Activated naive CD8-positive, alpha-beta T cell treated with anti-CD3 and anti-CD28 coated beads for 36 hours (primary cell): ENCODE results near the gene SPG11. TPM values are rescaled to one million over a fixed set of nuclear protein-coding genes. Genes with fewer than 3 reads are reported as not detected.
"Not testable (repeated sequence)": the region's sequence is repeated elsewhere in the genome, so short reads cannot be mapped to it uniquely, and the experiment has no call there.

Experiments used
- DNase-seq: peaks from one replicate; pipeline ENCODE4 v3.0.0; 2021
- H3K27ac Mint-ChIP-seq: one replicate; pipeline ENCODE4 v1.8.0; 2022; ENCODE audit warnings: mild to moderate bottlenecking, moderate library complexity, mixed read lengths
- H3K27me3 Mint-ChIP-seq: one replicate; pipeline ENCODE4 v1.8.0; 2022; ENCODE audit warnings: mild to moderate bottlenecking, mixed read lengths
- H3K36me3 Mint-ChIP-seq: one replicate; pipeline ENCODE4 v1.8.0; 2021; ENCODE audit warnings: mild to moderate bottlenecking, mixed read lengths
- H3K4me1 Mint-ChIP-seq: one replicate; pipeline ENCODE4 v1.8.0; 2021; ENCODE audit warnings: mixed read lengths
- H3K4me3 Mint-ChIP-seq: one replicate; pipeline ENCODE4 v1.8.0; 2022; ENCODE audit warnings: mild to moderate bottlenecking, moderate library complexity, mixed read lengths
- H3K9me3 Mint-ChIP-seq: one replicate; pipeline ENCODE4 v1.8.0; 2022; ENCODE audit warnings: mixed read lengths
- total RNA-seq, 2 experiments: library from RNA; stranded (reverse); gene quantifications; one replicate each; pipeline ENCODE4 v1.2.3, GENCODE V29; 2021

SPG11 gene
- total RNA-seq, 2 experiments from 2014 or later, result 47.6 to 51.5 TPM

- DNase-seq, result peak; percentile 90
- H3K27ac Mint-ChIP-seq, result peak overlapping the region; percentile 91
- no peaks in the 10 kb centered on the region for H3K27me3 Mint-ChIP-seq
- no peaks in the 10 kb centered on the region for H3K9me3 Mint-ChIP-seq
- H3K36me3 Mint-ChIP-seq, result peaks cover 16% of the 10 kb centered on the region
- peaks cover 54% of the 10 kb centered on the region for H3K4me1 Mint-ChIP-seq
- peak overlapping the region; percentile 94 for H3K4me3 Mint-ChIP-seq
Observed at GRCh38 chr15:44662478-44663409, 718 bp downstream of the SPG11 start.

GRCh38 chr15:44661576-44661975 lies 1.9 kb downstream of the SPG11 start:
- H3K4me1 Mint-ChIP-seq, result peaks cover 50% of the 10 kb centered on the region
- peak overlapping the region; percentile 74 for H3K27ac Mint-ChIP-seq
- no peaks in the 10 kb centered on the region for H3K9me3 Mint-ChIP-seq
- no peaks in the 10 kb centered on the region for H3K27me3 Mint-ChIP-seq
- H3K4me3 Mint-ChIP-seq, result peak overlapping the region; percentile 73
- H3K36me3 Mint-ChIP-seq, result peaks cover 20% of the 10 kb centered on the region
- DNase-seq, result no peak

- Mint-ChIP-seq H3K36me3 (peaks cover 32% of the 10 kb centered on the region), H3K4me3 (no peak overlapping the region), H3K9me3 (no peaks in the 10 kb centered on the region), H3K27ac (no peak overlapping the region), H3K4me1 (peaks cover 36% of the 10 kb centered on the region), H3K27me3 (no peaks in the 10 kb centered on the region)
- no peak for DNase-seq
Observed at GRCh38 chr15:44659056-44659455, 4.4 kb downstream of the SPG11 start.

GRCh38 chr15:44657378-44657777 lies 6.1 kb downstream of the SPG11 start:
- no peaks in the 10 kb centered on the region for H3K9me3 Mint-ChIP-seq
- H3K27ac Mint-ChIP-seq, result no peak overlapping the region
- peaks cover 37% of the 10 kb centered on the region for H3K36me3 Mint-ChIP-seq
- no peaks in the 10 kb centered on the region for H3K27me3 Mint-ChIP-seq
- DNase-seq, result no peak
- no peak overlapping the region for H3K4me3 Mint-ChIP-seq
- peaks cover 36% of the 10 kb centered on the region for H3K4me1 Mint-ChIP-seq

GRCh38 chr15:44656913-44657312 lies 6.5 kb downstream of the SPG11 start:
- H3K4me3 Mint-ChIP-seq, result no peak overlapping the region
- H3K9me3 Mint-ChIP-seq, result no peaks in the 10 kb centered on the region
- H3K36me3 Mint-ChIP-seq, result peaks cover 37% of the 10 kb centered on the region
- no peak for DNase-seq
- H3K4me1 Mint-ChIP-seq, result peaks cover 36% of the 10 kb centered on the region
- no peak overlapping the region for H3K27ac Mint-ChIP-seq
- H3K27me3 Mint-ChIP-seq, result no peaks in the 10 kb centered on the region

- no peaks in the 10 kb centered on the region for H3K9me3 Mint-ChIP-seq
- no peaks in the 10 kb centered on the region for H3K27me3 Mint-ChIP-seq
- H3K4me3 Mint-ChIP-seq, result peak overlapping the region; percentile 0
- peak overlapping the region; percentile 15 for H3K27ac Mint-ChIP-seq
- H3K36me3 Mint-ChIP-seq, result peaks cover 36% of the 10 kb centered on the region
- no peak for DNase-seq
- H3K4me1 Mint-ChIP-seq, result peaks cover 33% of the 10 kb centered on the region
Observed at GRCh38 chr15:44656298-44656697, 7.2 kb downstream of the SPG11 start.

- Mint-ChIP-seq H3K27ac (no peak overlapping the region), H3K36me3 (peaks cover 35% of the 10 kb centered on the region), H3K9me3 (no peaks in the 10 kb centered on the region), H3K4me3 (no peak overlapping the region), H3K4me1 (peaks cover 28% of the 10 kb centered on the region), H3K27me3 (no peaks in the 10 kb centered on the region)
- DNase-seq, result no peak
Observed at GRCh38 chr15:44654858-44655257, 8.6 kb downstream of the SPG11 start.

- Mint-ChIP-seq H3K9me3 (peaks cover 13% of the 10 kb centered on the region), H3K4me1 (peaks cover 38% of the 10 kb centered on the region), H3K36me3 (peaks cover 48% of the 10 kb centered on the region), H3K4me3 (no peak overlapping the region), H3K27me3 (no peaks in the 10 kb centered on the region), H3K27ac (no peak overlapping the region)
- DNase-seq, result no peak
Observed at GRCh38 chr15:44647637-44648036, 15.8 kb downstream of the SPG11 start.

GRCh38 chr15:44647036-44647435 lies 16.4 kb downstream of the SPG11 start:
- Mint-ChIP-seq H3K4me3 (no peak overlapping the region), H3K4me1 (peaks cover 38% of the 10 kb centered on the region), H3K9me3 (peaks cover 13% of the 10 kb centered on the region), H3K27ac (no peak overlapping the region), H3K36me3 (peaks cover 49% of the 10 kb centered on the region), H3K27me3 (no peaks in the 10 kb centered on the region)
- no peak for DNase-seq

- H3K9me3 Mint-ChIP-seq, result peaks cover 13% of the 10 kb centered on the region
- no peak overlapping the region for H3K4me3 Mint-ChIP-seq
- H3K4me1 Mint-ChIP-seq, result peaks cover 42% of the 10 kb centered on the region
- peak overlapping the region; percentile 21 for H3K27ac Mint-ChIP-seq
- no peaks in the 10 kb centered on the region for H3K27me3 Mint-ChIP-seq
- no peak for DNase-seq
- H3K36me3 Mint-ChIP-seq, result peaks cover 53% of the 10 kb centered on the region
Observed at GRCh38 chr15:44646460-44646859, 17.0 kb downstream of the SPG11 start.

GRCh38 chr15:44641651-44642050 lies 21.8 kb downstream of the SPG11 start:
- peaks cover 13% of the 10 kb centered on the region for H3K9me3 Mint-ChIP-seq
- DNase-seq, result no peak
- H3K36me3 Mint-ChIP-seq, result peaks cover 49% of the 10 kb centered on the region
- no peaks in the 10 kb centered on the region for H3K27me3 Mint-ChIP-seq
- H3K4me1 Mint-ChIP-seq, result peaks cover 29% of the 10 kb centered on the region
- H3K27ac Mint-ChIP-seq, result no peak overlapping the region
- no peak overlapping the region for H3K4me3 Mint-ChIP-seq

GRCh38 chr15:44636976-44637375 lies 26.5 kb downstream of the SPG11 start:
- no peak overlapping the region for H3K4me3 Mint-ChIP-seq
- no peak overlapping the region for H3K27ac Mint-ChIP-seq
- H3K36me3 Mint-ChIP-seq, result peaks cover 41% of the 10 kb centered on the region
- DNase-seq, result no peak
- no peaks in the 10 kb centered on the region for H3K27me3 Mint-ChIP-seq
- H3K9me3 Mint-ChIP-seq, result peaks cover 2% of the 10 kb centered on the region
- peaks cover 19% of the 10 kb centered on the region for H3K4me1 Mint-ChIP-seq

- H3K4me1 Mint-ChIP-seq, result peaks cover 22% of the 10 kb centered on the region
- peaks cover 44% of the 10 kb centered on the region for H3K36me3 Mint-ChIP-seq
- peak; percentile 6 for DNase-seq
- peaks cover 2% of the 10 kb centered on the region for H3K9me3 Mint-ChIP-seq
- peak overlapping the region; percentile 89 for H3K27ac Mint-ChIP-seq
- H3K4me3 Mint-ChIP-seq, result peak overlapping the region; percentile 68
- no peaks in the 10 kb centered on the region for H3K27me3 Mint-ChIP-seq
Observed at GRCh38 chr15:44633603-44634002, 29.9 kb downstream of the SPG11 start.

- Mint-ChIP-seq H3K4me1 (peaks cover 14% of the 10 kb centered on the region), H3K36me3 (peaks cover 26% of the 10 kb centered on the region)
- H3K27ac Mint-ChIP-seq, H3K27me3 Mint-ChIP-seq, H3K9me3 Mint-ChIP-seq, H3K4me3 Mint-ChIP-seq, DNase-seq: not testable (repeated sequence)
Observed at GRCh38 chr15:44625286-44625685, 38.2 kb downstream of the SPG11 start.

GRCh38 chr15:44623178-44623577 lies 40.3 kb downstream of the SPG11 start:
- Mint-ChIP-seq H3K9me3 (no peaks in the 10 kb centered on the region), H3K27me3 (no peaks in the 10 kb centered on the region), H3K4me3 (no peak overlapping the region), H3K36me3 (peaks cover 28% of the 10 kb centered on the region), H3K4me1 (peaks cover 14% of the 10 kb centered on the region), H3K27ac (no peak overlapping the region)
- no peak for DNase-seq

GRCh38 chr15:44620081-44620480 lies 43.4 kb downstream of the SPG11 start:
- Mint-ChIP-seq H3K27ac (no peak overlapping the region), H3K4me3 (no peak overlapping the region), H3K4me1 (peaks cover 10% of the 10 kb centered on the region)

More at GRCh38 chr15:44620081-44620480, 43.4 kb downstream of the SPG11 start:
- Mint-ChIP-seq H3K36me3 (peaks cover 27% of the 10 kb centered on the region), H3K9me3 (no peaks in the 10 kb centered on the region), H3K27me3 (no peaks in the 10 kb centered on the region)
- no peak for DNase-seq
